GM19023 (cell line): ENCODE measurements around the gene EDIL3.

Experiments used
- ATAC-seq: cut with Tn5 transposase; IDR thresholded peaks from one replicate; pipeline ENCODE4 v1.9.1; 2021; ENCODE audit warnings: mild to moderate bottlenecking, moderate library complexity; ENCODE audit not compliant: unreplicated experiment

Gene EDIL3

GRCh38 chr5:83972909-83973308 is 411.8 kb downstream of the EDIL3 start:
- no peak for ATAC-seq

- ATAC-seq: no peak
These were observed 412.4 kb downstream of the EDIL3 start for GRCh38 chr5:83972236-83972635.

GRCh38 chr5:83967417-83967816 is 417.3 kb downstream of the EDIL3 start:
- no peak for ATAC-seq

- no peak for ATAC-seq
These were observed 419.2 kb downstream of the EDIL3 start for GRCh38 chr5:83965441-83965840.

- ATAC-seq: no peak
These were observed 420.4 kb downstream of the EDIL3 start for GRCh38 chr5:83964271-83964670.

- no peak for ATAC-seq
These were observed 427.5 kb downstream of the EDIL3 start for GRCh38 chr5:83957188-83957587.

GRCh38 chr5:83956386-83956785 is 428.3 kb downstream of the EDIL3 start:
- ATAC-seq: no peak

GRCh38 chr5:83955916-83956315 is 428.8 kb downstream of the EDIL3 start:
- ATAC-seq: no peak

- ATAC-seq: no peak
These were observed 436.9 kb downstream of the EDIL3 start for GRCh38 chr5:83947763-83948162.

GRCh38 chr5:83946516-83946915 is 438.2 kb downstream of the EDIL3 start:
- no peak for ATAC-seq

- ATAC-seq: no peak
These were observed 442.5 kb downstream of the EDIL3 start for GRCh38 chr5:83942155-83942554.

GRCh38 chr5:83937837-83938236 is 446.8 kb downstream of the EDIL3 start:
- no peak for ATAC-seq

GRCh38 chr5:83931969-83932368 is 452.7 kb downstream of the EDIL3 start:
- no peak for ATAC-seq

GRCh38 chr5:83927140-83927733 is 457.4 kb downstream of the EDIL3 start:
- peak; percentile 66 for ATAC-seq

GRCh38 chr5:83925955-83926337 is 458.7 kb downstream of the EDIL3 start:
- no peak for ATAC-seq

- no peak for ATAC-seq
These were observed 459.2 kb downstream of the EDIL3 start for GRCh38 chr5:83925321-83925954.

GRCh38 chr5:83924891-83925290 is 459.8 kb downstream of the EDIL3 start:
- no peak for ATAC-seq

GRCh38 chr5:83924171-83924570 is 460.5 kb downstream of the EDIL3 start:
- ATAC-seq: no peak

- no peak for ATAC-seq
These were observed 462.0 kb downstream of the EDIL3 start for GRCh38 chr5:83922699-83923098.

GRCh38 chr5:83921666-83922193 is 462.9 kb downstream of the EDIL3 start:
- no peak for ATAC-seq

- ATAC-seq: no peak
These were observed 465.3 kb downstream of the EDIL3 start for GRCh38 chr5:83919071-83920041.
